Measurements from ENCODE around the gene MEOX1.
"Not testable (repeated sequence)": the region's sequence is repeated elsewhere in the genome, so short reads cannot be mapped to it uniquely, and the experiment has no call there.

MEOX1 gene

DNA sequence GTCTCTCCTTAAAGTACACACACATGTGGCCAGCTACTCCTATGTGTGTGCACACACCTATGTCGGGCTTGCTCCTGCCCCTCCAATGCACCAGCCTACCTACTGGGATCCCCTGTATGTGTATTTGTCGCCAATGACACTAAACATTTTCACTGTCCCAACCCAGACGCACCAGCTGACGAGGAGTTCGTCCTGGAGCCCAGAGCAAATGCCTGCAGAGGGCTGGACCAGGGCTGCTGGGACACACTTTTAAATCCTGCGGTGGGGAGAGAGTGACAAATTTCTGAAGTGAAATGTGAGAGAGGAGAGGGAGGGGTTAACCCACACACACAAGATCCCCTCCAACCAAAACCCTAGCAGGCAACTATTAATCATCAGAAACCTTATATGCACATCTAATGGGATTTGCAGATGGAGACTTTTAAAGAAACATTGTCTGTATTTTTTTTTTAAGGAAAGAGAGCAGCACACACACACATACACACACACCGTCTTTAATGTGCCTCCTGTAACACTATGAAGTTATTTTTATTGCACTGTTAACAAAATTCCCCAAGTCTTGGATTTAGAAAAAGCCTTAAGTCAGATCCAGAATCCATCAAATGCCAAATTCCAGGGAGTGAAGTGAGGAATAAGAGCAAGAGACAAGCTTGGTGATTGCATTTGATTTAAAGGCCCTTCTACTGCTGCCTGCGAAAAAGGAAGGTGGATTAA, at the start of gene MEOX1:
Gene MEOX1, minus strand, starts transcription at position 224 of the 714 bp plus-strand sequence. CDS start 388 bp downstream, outside the sequence.
- no peak for DNase-seq (ENCODE audit: low spot score)

- no peak for DNase-seq (ENCODE audit: low spot score)
Measured at GRCh38 chr17:43710101-43710500, 48.4 kb upstream of the MEOX1 start.

- DNase-seq (ENCODE audit: low spot score), result no peak
Measured at GRCh38 chr17:43709210-43709609, 47.5 kb upstream of the MEOX1 start.

DNA sequence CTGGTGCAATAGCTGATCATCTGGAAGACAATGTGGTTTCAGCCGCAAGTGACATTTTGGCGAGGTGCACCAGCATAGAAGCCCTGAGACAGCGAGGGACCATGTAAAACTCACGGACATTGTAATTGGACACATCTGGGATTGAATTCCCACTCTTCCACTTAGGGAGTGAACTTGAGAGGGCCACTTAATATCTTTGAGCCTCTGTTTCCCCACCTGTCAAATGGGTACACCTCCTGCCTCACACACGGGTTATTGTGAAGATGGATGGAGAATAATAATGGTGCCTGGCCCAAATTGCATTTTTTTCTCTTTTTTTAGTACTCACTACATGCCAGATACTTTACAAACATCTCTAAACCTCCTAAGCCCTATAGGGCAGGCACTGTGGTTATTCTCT, 45.5 kb upstream of the MEOX1 start:
- DNase-seq (ENCODE audit: low spot score), result no peak

DNA sequence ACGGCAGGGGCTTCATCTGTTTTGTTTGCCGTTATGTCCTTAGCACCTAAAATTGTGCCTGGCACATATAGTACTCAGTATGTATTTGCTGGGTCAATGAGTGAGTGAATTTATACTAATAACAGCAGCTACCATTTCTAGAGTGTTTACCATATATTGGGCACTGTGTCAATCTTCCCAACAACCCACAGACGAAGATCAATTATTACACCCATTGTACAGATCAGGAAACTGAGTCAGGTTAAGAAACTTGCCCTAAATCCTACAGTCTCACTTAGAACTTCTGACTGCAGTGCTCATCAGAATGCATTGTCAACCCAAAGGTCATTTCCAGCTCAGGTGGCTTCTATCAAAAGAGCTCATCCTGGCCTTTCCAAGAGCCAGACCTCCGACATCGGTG, 44.5 kb upstream of the MEOX1 start:
- no peak for DNase-seq (ENCODE audit: low spot score)

DNA sequence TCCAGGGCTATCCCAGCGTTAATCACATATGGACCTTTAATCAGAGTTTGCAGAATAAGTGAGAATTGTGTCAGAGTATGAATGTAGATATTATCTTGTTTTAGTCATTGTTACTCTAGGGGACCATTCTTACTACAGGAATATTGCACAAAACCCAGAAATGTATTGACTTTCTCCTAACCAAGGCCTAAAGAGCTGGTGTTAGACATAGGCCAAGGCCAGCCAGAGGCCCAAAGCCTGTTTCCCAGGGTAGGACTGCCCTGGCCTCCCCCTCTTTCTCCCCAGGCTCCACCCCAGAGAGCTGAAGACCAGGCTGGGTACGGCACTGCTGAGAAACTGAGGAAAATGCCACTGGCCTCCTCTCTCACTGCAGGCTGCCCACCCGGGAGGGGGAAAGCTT, 41.9 kb upstream of the MEOX1 start:
- DNase-seq (ENCODE audit: low spot score), result no peak

DNA sequence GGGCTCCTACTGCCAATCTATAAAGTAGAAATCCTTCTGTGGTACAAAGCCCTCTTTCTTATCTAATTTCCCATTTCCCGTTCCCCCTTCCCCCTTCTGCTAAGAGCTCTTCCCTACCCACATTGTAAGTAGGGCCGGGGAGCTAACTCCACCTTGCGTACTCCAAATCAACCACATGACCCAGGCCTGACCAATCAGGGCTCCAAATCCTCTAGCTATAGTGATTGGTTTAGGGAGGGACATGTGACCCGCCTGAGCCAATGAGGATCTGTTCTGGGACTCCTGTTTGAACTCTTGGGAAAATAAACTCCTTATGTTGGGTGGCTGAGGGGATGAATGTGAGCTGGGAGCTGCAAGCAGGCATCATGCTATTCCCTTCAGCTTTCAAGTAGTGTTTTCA, 40.9 kb upstream of the MEOX1 start:
- DNase-seq (ENCODE audit: low spot score), result no peak

- no peak for DNase-seq (ENCODE audit: low spot score)
Measured at GRCh38 chr17:43701318-43701743, 39.6 kb upstream of the MEOX1 start.

GRCh38 chr17:43699438-43699756, 37.7 kb upstream of the MEOX1 start:
- DNase-seq (ENCODE audit: low spot score), result no peak

DNA sequence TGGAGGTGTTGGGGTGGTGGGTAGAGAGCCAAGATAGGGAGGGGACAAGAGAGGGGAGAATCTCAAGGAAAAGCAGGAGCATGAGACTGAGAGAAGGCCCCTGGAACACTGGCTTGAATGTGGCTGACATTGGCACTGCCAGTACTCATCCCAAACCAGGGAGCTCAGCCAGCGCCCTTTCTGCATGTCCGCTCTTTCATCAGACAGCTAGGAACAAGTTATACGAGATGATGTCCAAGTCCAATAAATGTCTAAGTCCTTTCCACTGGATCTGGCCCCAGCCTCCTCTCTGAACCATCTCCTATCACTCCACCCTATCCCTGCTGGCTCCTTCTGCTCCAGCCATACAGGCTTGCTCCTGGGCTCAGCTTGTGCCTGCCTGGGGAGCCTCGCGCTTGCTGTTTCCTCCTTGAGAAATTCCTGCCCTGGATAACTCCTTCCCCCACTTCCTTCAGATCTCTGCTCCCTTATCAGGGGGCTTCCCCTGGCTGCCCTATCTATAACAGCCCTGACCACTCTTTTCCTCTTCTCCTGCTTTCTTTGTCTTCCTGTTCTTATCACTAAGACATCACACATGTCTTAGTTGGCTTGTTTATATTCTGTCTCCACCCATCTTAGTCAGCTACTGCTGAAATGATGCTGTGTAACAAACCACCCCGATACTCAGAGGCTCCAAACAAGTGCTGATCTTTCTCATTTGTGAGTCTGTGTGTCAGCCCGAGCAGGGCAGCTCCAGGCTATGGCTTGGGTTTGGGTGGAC, 37.1 kb upstream of the MEOX1 start:
- no peak for DNase-seq (ENCODE audit: low spot score)

DNA sequence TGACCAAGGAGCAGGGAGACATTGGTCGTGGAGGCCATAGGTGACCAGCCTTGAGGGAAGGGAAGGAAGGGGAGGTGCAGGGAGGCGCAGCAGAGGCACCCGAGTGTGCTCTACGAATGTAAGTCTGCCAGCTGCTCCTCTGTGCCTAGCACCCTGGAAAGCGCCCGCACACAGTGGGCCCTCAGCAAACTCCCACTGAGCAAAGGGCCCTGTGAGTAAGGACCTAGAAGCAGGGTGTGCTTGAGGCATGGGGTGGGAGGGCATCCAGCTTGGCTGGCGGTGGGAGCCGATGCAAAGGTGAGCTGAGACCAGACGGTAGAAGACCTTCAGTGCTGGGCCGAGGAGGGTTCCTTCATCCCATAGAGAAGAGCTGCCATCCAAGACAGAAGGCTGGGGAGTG, 36.2 kb upstream of the MEOX1 start:
- no peak for DNase-seq (ENCODE audit: low spot score)

- no peak for DNase-seq (ENCODE audit: low spot score)
Measured at GRCh38 chr17:43696891-43697290, 35.2 kb upstream of the MEOX1 start.

GRCh38 chr17:43695970-43696865, 34.5 kb upstream of the MEOX1 start:
- no peak for DNase-seq (ENCODE audit: low spot score)

DNA sequence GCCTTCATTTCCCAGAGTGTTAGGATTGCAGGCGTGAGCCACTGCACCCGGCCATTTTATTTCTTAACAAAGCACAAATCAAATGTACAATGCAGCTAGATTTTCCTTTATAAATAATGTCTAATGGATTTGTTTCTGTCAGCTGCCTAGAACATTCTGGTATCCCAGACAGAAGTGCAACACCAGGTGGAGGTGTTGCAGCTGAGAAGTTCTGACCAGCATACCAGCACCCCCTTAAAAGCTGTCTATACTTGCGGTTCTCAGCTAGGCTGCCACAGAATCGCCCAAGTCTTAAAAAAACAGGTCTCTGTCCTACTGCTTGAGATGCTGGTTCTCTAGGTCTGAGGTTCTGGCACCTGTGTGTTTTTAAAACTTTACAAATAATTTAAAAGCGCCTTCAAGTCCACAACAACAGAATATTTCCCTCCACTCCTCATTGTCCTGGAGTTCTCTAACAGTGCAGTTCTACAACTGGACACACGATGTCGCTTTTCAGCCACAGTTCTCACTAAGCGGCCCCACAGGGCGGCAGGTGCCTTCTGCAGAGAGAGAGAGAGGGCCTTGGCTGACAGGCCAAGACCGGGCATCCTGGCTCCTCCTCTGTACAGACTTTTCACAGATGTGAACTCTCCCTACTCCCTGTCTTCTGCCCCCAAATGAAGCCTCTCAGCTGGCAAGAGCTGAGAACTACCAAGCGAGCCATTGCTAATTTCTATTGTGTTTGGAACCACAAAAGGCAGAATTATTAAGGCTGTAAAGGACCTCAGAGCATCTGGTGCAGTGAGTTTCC, 32.6 kb upstream of the MEOX1 start:
- peak; percentile 67 for DNase-seq (ENCODE audit: low spot score)

GRCh38 chr17:43691317-43691693, 29.6 kb upstream of the MEOX1 start:
- no peak for DNase-seq (ENCODE audit: low spot score)

DNA sequence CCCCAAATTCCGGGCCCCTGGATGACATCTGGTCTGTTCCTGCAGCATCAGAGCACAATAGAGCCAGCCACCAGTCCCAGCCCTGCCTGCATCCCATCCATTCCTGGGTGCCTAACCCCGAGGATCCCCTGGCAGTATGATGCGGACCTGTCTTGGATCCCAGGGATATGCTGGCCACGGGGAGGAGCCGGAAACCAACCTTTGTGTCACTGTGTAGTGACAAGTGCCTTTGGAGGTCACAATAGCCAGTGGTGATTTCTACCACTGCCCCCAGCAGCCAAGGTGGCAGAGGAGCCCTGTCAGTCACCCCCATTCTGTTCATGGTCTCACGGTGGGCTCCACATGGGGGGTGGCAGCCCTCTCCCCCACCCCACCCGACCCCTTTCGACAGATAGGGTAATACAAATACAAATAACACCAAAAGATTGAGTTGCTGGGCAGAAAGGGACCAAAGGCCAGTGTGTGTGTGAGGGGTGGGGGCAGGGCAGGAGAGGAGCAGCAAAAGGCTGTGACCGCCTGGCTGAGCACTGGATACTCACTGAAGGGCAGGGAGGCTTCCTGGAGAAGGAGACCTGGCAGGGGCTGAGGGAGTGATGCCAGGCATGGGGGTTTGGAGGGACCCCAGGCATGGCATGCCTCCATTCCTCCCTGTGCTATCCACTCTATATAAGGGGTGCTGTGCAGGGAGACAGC, 29.0 kb upstream of the MEOX1 start:
- DNase-seq (ENCODE audit: low spot score), result no peak

- no peak for DNase-seq (ENCODE audit: low spot score)
Measured at GRCh38 chr17:43689814-43690213, 28.1 kb upstream of the MEOX1 start.

GRCh38 chr17:43689131-43689530, 27.4 kb upstream of the MEOX1 start:
- DNase-seq (ENCODE audit: low spot score), result no peak

DNA sequence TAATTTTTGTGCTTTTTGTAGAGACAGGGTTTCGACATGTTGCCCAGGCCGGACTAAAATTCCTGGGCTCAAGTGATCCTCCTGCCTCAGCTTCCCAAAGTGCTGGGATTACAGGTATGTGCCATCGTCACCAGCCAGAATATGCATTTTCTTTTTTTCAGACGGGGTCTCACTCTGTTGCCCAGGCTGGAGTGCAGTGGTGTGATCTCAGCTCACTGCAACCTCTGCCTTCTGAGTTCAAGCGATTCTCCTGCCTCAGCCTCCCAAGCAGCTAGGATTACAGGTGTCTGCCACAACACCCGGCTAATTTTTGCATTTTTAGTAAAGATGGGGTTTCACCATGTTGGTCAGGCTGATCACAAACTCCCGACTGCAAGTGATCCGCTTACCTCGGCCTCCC, 25.2 kb upstream of the MEOX1 start:
- not testable (repeated sequence) for DNase-seq (ENCODE audit: low spot score)

- no peak for DNase-seq (ENCODE audit: low spot score)
Measured at GRCh38 chr17:43683928-43684653, 22.4 kb upstream of the MEOX1 start.

DNA sequence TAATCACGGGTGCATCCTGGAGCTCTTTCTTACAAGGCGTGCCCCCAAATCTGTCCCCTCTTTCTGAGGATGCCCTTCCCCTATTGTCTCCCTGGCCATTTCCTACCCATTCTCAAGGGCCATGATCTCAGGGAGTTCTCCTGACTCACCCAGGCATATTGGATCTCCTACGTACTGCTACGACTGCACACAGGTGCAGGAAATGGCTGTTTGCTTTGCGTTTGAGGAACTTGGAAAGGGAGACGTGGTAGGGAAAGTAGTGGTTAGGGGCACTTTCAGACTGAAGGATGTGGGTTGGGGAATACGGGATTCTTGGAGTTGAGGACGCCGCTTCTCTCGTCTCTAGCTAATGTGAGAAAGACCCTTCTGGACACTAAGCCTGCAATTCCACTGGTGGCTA, 18.7 kb upstream of the MEOX1 start:
- DNase-seq (ENCODE audit: low spot score), result no peak

All from putamen (tissue), 1 donor.